K562 (cell line): ENCODE results near the gene RTL10. TPM values are rescaled to one million over a fixed set of nuclear protein-coding genes. Genes with fewer than 3 reads are reported as not detected.
A peak's percentile ranks its signal among the peaks of the same experiment; 100 is the strongest.

Experiments
- GTF2A2 ChIP-seq: IDR thresholded peaks from 2 replicates; pipeline ENCODE4 v1.6.1; 2016; ENCODE audit warnings: mild to moderate bottlenecking, missing genetic modification characterization, missing compliant biosample characterization
- RAD21 ChIP-seq, 2 experiments: fragments of 250-450 bp in 1 of 2; fragments of 450-650 bp in 1 of 2; sonication (Bioruptor Pico) in 1 of 2; formaldehyde crosslinking in 1 of 2; IDR thresholded peaks in 1 of 2; conservative IDR thresholded peaks in 1 of 2; 2 replicates each; pipeline versions ENCODE4 v1.4.0 to v1.8.0; 2020 to 2022; ENCODE audit warnings: mild to moderate bottlenecking in 2 of 2, moderate library complexity in 1 of 2
- SP2 ChIP-seq: IDR thresholded peaks from 2 replicates; pipeline ENCODE4 v1.6.1; 2011; ENCODE audit warnings: mild to moderate bottlenecking, low read depth, low read length, moderate library complexity; ENCODE audit not compliant: poor library complexity, severe bottlenecking; ENCODE audit errors: extremely low read depth
- TOE1 ChIP-seq, 2 experiments: fragments of 450-650 bp in 1 of 2; sonication (generic) in 1 of 2; formaldehyde crosslinking in 1 of 2; IDR thresholded peaks; 2 replicates each; pipeline versions ENCODE4 v1.7.1 to v1.8.0; 2016 to 2022; ENCODE audit warnings: borderline replicate concordance in 2 of 2, mild to moderate bottlenecking in 2 of 2, antibody characterized with exemption in 1 of 2, inconsistent platforms in 1 of 2, low read depth in 1 of 2, missing genetic modification reagents in 1 of 2, moderate library complexity in 1 of 2
- ZBTB8A ChIP-seq: fragments of 450-650 bp; IDR thresholded peaks from 2 replicates; pipeline ENCODE4 v1.6.1; 2018; ENCODE audit warnings: mild to moderate bottlenecking, moderate library complexity; ENCODE audit not compliant: partially characterized antibody
- polyA plus RNA-seq, 8 experiments: library from polyadenylated mRNA; depleted of rRNA in 4 of 8; stranded (reverse) in 5 of 8; unstranded in 3 of 8; fragments of >200 nt; fragmentation: Nextera tagmentation in 2 of 8; fragmentation: Illumina TruSeq in 1 of 8; extraction: Ambion mirVana in 2 of 8; extraction: Trizol in 1 of 8; gene quantifications; 2 replicates each; pipeline versions ENCODE4 v1.2.1 to v1.2.3, GENCODE V29; 2011 to 2014; ENCODE audit warnings: inconsistent platforms in 1 of 8, missing spikeins in 1 of 8
- total RNA-seq, 7 experiments: library from RNA; depleted of rRNA in 6 of 7; stranded (reverse); fragments of >200 nt in 6 of 7; fragmentation: Illumina TruSeq in 2 of 7; extraction: Trizol in 2 of 7; gene quantifications; 2 replicates each; pipeline versions ENCODE4 v1.2.1 to v1.2.3, GENCODE V29; 2011 to 2021; ENCODE audit warnings: low replicate concordance in 1 of 7
- TF ChIP-seq, protein P1 (sequence below), 2 experiments: fragments of 450-650 bp in 1 of 2; sonication (generic) in 1 of 2; formaldehyde crosslinking in 1 of 2; IDR thresholded peaks; 2 replicates each; pipeline versions ENCODE4 v1.7.1 to v1.9.0; 2016 to 2022; ENCODE audit warnings: inconsistent platforms in 1 of 2, mild to moderate bottlenecking in 1 of 2, missing genetic modification reagents in 1 of 2
- TF ChIP-seq, protein P2 (sequence below), 2 experiments: fragments of 450-650 bp in 1 of 2; IDR thresholded peaks; 2 replicates each; pipeline ENCODE4 v1.6.1; 2011 to 2017; ENCODE audit warnings: low read depth in 2 of 2, antibody characterized with exemption in 1 of 2, borderline replicate concordance in 1 of 2, low read length in 1 of 2, mild to moderate bottlenecking in 1 of 2, mixed read lengths in 1 of 2; ENCODE audit not compliant: control insufficient read depth in 1 of 2
- TF ChIP-seq, protein P3 (sequence below): IDR thresholded peaks from 3 replicates; pipeline ENCODE4 v1.6.1; 2011; ENCODE audit warnings: borderline replicate concordance, mild to moderate bottlenecking, moderate library complexity; ENCODE audit not compliant: insufficient read length; ENCODE audit errors: extremely low read depth

The RTL10 gene
- total and polyA plus RNA-seq, 9 of the 15 experiments (the other 6 are each of a cell fraction or from before 2014, with no cell fraction given): 19.8 to 75.5 (median 32.5) TPM

- TF ChIP-seq, protein P1, sequence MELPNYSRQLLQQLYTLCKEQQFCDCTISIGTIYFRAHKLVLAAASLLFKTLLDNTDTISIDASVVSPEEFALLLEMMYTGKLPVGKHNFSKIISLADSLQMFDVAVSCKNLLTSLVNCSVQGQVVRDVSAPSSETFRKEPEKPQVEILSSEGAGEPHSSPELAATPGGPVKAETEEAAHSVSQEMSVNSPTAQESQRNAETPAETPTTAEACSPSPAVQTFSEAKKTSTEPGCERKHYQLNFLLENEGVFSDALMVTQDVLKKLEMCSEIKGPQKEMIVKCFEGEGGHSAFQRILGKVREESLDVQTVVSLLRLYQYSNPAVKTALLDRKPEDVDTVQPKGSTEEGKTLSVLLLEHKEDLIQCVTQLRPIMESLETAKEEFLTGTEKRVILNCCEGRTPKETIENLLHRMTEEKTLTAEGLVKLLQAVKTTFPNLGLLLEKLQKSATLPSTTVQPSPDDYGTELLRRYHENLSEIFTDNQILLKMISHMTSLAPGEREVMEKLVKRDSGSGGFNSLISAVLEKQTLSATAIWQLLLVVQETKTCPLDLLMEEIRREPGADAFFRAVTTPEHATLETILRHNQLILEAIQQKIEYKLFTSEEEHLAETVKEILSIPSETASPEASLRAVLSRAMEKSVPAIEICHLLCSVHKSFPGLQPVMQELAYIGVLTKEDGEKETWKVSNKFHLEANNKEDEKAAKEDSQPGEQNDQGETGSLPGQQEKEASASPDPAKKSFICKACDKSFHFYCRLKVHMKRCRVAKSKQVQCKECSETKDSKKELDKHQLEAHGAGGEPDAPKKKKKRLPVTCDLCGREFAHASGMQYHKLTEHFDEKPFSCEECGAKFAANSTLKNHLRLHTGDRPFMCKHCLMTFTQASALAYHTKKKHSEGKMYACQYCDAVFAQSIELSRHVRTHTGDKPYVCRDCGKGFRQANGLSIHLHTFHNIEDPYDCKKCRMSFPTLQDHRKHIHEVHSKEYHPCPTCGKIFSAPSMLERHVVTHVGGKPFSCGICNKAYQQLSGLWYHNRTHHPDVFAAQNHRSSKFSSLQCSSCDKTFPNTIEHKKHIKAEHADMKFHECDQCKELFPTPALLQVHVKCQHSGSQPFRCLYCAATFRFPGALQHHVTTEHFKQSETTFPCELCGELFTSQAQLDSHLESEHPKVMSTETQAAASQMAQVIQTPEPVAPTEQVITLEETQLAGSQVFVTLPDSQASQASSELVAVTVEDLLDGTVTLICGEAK (IDR thresholded peaks at IDR 0.05): no peak
- TF ChIP-seq, protein P1 (CRISPR knock-in tag; IDR thresholded peaks at IDR 0.05): no peak
- no peak for TF ChIP-seq GTF2A2
- TF ChIP-seq ZBTB8A: no peak
- TF ChIP-seq TOE1 (IDR thresholded peaks at IDR 0.05; ENCODE audit: borderline replicate concordance): no peak
- no peak for TF ChIP-seq TOE1 (CRISPR knock-in tag; IDR thresholded peaks at IDR 0.05; ENCODE audit: borderline replicate concordance, low read depth)
- TF ChIP-seq, protein P2, sequence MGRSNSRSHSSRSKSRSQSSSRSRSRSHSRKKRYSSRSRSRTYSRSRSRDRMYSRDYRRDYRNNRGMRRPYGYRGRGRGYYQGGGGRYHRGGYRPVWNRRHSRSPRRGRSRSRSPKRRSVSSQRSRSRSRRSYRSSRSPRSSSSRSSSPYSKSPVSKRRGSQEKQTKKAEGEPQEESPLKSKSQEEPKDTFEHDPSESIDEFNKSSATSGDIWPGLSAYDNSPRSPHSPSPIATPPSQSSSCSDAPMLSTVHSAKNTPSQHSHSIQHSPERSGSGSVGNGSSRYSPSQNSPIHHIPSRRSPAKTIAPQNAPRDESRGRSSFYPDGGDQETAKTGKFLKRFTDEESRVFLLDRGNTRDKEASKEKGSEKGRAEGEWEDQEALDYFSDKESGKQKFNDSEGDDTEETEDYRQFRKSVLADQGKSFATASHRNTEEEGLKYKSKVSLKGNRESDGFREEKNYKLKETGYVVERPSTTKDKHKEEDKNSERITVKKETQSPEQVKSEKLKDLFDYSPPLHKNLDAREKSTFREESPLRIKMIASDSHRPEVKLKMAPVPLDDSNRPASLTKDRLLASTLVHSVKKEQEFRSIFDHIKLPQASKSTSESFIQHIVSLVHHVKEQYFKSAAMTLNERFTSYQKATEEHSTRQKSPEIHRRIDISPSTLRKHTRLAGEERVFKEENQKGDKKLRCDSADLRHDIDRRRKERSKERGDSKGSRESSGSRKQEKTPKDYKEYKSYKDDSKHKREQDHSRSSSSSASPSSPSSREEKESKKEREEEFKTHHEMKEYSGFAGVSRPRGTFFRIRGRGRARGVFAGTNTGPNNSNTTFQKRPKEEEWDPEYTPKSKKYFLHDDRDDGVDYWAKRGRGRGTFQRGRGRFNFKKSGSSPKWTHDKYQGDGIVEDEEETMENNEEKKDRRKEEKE (IDR thresholded peaks at IDR 0.05; ENCODE audit: borderline replicate concordance in 1 of 2, control insufficient read depth in 1 of 2, low read depth in 2 of 2, low read length in 1 of 2): no peak
- TF ChIP-seq RAD21 (CRISPR knock-in tag; conservative IDR thresholded peaks at IDR 0.05 in 1 of 2, IDR thresholded peaks at IDR 0.05 in 1 of 2): 0 out of 4 replicates have a peak, but pooled peaks of 1 of the 2 experiments have one; percentile 4
- TF ChIP-seq, protein P3, sequence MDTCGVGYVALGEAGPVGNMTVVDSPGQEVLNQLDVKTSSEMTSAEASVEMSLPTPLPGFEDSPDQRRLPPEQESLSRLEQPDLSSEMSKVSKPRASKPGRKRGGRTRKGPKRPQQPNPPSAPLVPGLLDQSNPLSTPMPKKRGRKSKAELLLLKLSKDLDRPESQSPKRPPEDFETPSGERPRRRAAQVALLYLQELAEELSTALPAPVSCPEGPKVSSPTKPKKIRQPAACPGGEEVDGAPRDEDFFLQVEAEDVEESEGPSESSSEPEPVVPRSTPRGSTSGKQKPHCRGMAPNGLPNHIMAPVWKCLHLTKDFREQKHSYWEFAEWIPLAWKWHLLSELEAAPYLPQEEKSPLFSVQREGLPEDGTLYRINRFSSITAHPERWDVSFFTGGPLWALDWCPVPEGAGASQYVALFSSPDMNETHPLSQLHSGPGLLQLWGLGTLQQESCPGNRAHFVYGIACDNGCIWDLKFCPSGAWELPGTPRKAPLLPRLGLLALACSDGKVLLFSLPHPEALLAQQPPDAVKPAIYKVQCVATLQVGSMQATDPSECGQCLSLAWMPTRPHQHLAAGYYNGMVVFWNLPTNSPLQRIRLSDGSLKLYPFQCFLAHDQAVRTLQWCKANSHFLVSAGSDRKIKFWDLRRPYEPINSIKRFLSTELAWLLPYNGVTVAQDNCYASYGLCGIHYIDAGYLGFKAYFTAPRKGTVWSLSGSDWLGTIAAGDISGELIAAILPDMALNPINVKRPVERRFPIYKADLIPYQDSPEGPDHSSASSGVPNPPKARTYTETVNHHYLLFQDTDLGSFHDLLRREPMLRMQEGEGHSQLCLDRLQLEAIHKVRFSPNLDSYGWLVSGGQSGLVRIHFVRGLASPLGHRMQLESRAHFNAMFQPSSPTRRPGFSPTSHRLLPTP: no peak
- TF ChIP-seq SP2: peak; percentile 20
Observed at GRCh38 chr22:19842393-19843106, 12.1 kb downstream of the RTL10 start (continued).
